SK-N-SH (cell line): ENCODE data around the gene UBE3B. TPM values are rescaled to one million over a fixed set of nuclear protein-coding genes. Genes with fewer than 3 reads are reported as not detected.

Experiments used
- CTCF ChIA-PET: fragments of 300-600, 350-600 bp; formaldehyde crosslinking; extraction: SDS; loops from one replicate; lab custom pipeline; 2021; lab: Yijun Ruan, JAX
- POLR2A ChIA-PET: fragments of 350-600 bp; sonication (Branson Sonifier 250); formaldehyde crosslinking; extraction: SDS; loops from one replicate; lab custom pipeline; 2020; ENCODE audit warnings: antibody characterized with exemption, inconsistent platforms; lab: Yijun Ruan, JAX
- DNase-seq: peaks from one replicate; pipeline ENCODE4 v3.0.0; 2012
- H2AFZ ChIP-seq: fragments of 200-600 bp; sonication (generic); 2 replicates; pipeline ENCODE4 v1.8.1; 2016; ENCODE audit warnings: antibody characterized with exemption, mild to moderate bottlenecking, low read depth
- H3F3A ChIP-seq: fragments of 200-600 bp; sonication (generic); replicated peaks from 2 replicates; pipeline ENCODE3; 2016; ENCODE audit warnings: antibody characterized with exemption, mild to moderate bottlenecking; ENCODE audit not compliant: insufficient read depth
- H3K27ac ChIP-seq, 2 experiments: fragments of 200-500 bp in 1 of 2; fragments of 200-600 bp in 1 of 2; sonication (Bioruptor generic) in 1 of 2; sonication (generic), shearing (Covaris generic) in 1 of 2; 2 replicates each; pipeline versions ENCODE4 v1.5.1 to v1.6.1; 2014 to 2016; ENCODE audit warnings: low read depth in 2 of 2, inconsistent platforms in 1 of 2, low read length in 1 of 2, mild to moderate bottlenecking in 1 of 2, mixed read lengths in 1 of 2
- H3K27me3 ChIP-seq: fragments of 200-600 bp; sonication (generic), shearing (Covaris generic); 2 replicates; pipeline ENCODE4 v1.6.1; 2016; ENCODE audit warnings: mixed run types; ENCODE audit not compliant: insufficient read depth
- H3K36me3 ChIP-seq, 2 experiments: fragments of 200-500 bp in 1 of 2; fragments of 200-600 bp in 1 of 2; sonication (Bioruptor generic) in 1 of 2; sonication (generic) in 1 of 2; replicated peaks in 1 of 2; 2 replicates each; pipeline versions ENCODE3 to v1.5.1; 2014 to 2016; ENCODE audit warnings: low read length in 1 of 2, mild to moderate bottlenecking in 1 of 2; ENCODE audit not compliant: insufficient read depth in 2 of 2, control insufficient read depth in 1 of 2
- H3K4me1 ChIP-seq, 2 experiments: fragments of 200-500 bp in 1 of 2; fragments of 200-600 bp in 1 of 2; sonication (Bioruptor generic) in 1 of 2; sonication (generic), shearing (Covaris generic) in 1 of 2; 2 replicates each; pipeline versions ENCODE4 v1.5.1 to v1.6.1; 2014 to 2016; ENCODE audit warnings: low read depth in 1 of 2, low read length in 1 of 2, mixed run types in 1 of 2; ENCODE audit not compliant: insufficient read depth in 2 of 2, control insufficient read depth in 1 of 2
- H3K4me2 ChIP-seq: fragments of 200-600 bp; sonication (generic), shearing (Covaris generic); 2 replicates; pipeline ENCODE4 v1.6.1; 2017; ENCODE audit warnings: mixed run types
- H3K4me3 ChIP-seq, 2 experiments: fragments of 200-500 bp in 1 of 2; fragments of 200-600 bp in 1 of 2; sonication (Bioruptor generic) in 1 of 2; sonication (generic), shearing (Covaris generic) in 1 of 2; 2 replicates each; pipeline versions ENCODE4 v1.5.1 to v1.8.1; 2014 to 2016; ENCODE audit warnings: low read depth in 2 of 2, inconsistent platforms in 1 of 2, low read length in 1 of 2, mild to moderate bottlenecking in 1 of 2, mixed read lengths in 1 of 2, moderate library complexity in 1 of 2
- H3K79me2 ChIP-seq: fragments of 200-600 bp; sonication (generic); 2 replicates; pipeline ENCODE4 v1.8.1; 2017; ENCODE audit warnings: mild to moderate bottlenecking; ENCODE audit not compliant: insufficient read depth
- H3K9ac ChIP-seq: fragments of 200-600 bp; sonication (generic); 2 replicates; pipeline ENCODE4 v1.6.1; 2017; ENCODE audit warnings: mixed run types
- H3K9me2 ChIP-seq: fragments of 200-600 bp; sonication (generic); 2 replicates; pipeline ENCODE4 v1.6.1; 2017; ENCODE audit warnings: mixed run types
- H3K9me3 ChIP-seq: fragments of 200-600 bp; sonication (generic); 2 replicates; pipeline ENCODE4 v1.6.1; 2017; ENCODE audit warnings: mixed run types, mild to moderate bottlenecking, moderate library complexity
- H4K20me1 ChIP-seq: fragments of 200-600 bp; sonication (generic); 2 replicates; pipeline ENCODE4 v1.6.1; 2017; ENCODE audit warnings: mild to moderate bottlenecking, mixed run types; ENCODE audit not compliant: insufficient read depth
- FOXJ3 ChIP-seq: sonication (generic); formaldehyde crosslinking; IDR thresholded peaks from 2 replicates; pipeline ENCODE4 v1.5.1; 2020; ENCODE audit warnings: mild to moderate bottlenecking, missing genetic modification reagents
- IRF3 ChIP-seq: fragments of 150-350 bp; IDR thresholded peaks from 2 replicates; pipeline ENCODE4 v1.6.1; 2016; ENCODE audit warnings: mild to moderate bottlenecking, low read depth, low read length
- NFIC ChIP-seq: IDR thresholded peaks from 2 replicates; pipeline ENCODE4 v1.4.0; 2012; ENCODE audit warnings: borderline replicate concordance
- NRF1 ChIP-seq: IDR thresholded peaks from 2 replicates; pipeline ENCODE4 v1.6.1; 2012; ENCODE audit warnings: low read depth, mild to moderate bottlenecking, low read length
- PBX3 ChIP-seq: IDR thresholded peaks from 2 replicates; pipeline ENCODE4; 2012
- POLR2AphosphoS5 ChIP-seq: IDR thresholded peaks from 2 replicates; pipeline ENCODE4 v1.6.1; 2012; ENCODE audit warnings: low read depth, low read length
- RCOR1 ChIP-seq: fragments of 150-350 bp; IDR thresholded peaks from 2 replicates; pipeline ENCODE4 v1.6.1; 2017; ENCODE audit warnings: antibody characterized with exemption, low read length
- REST ChIP-seq: IDR thresholded peaks from 2 replicates; pipeline ENCODE4 v1.6.1; 2012; ENCODE audit warnings: mild to moderate bottlenecking, low read depth, low read length, moderate library complexity
- TAF1 ChIP-seq: IDR thresholded peaks from 2 replicates; pipeline ENCODE4 v1.6.1; 2012; ENCODE audit warnings: low read depth, mild to moderate bottlenecking, low read length, moderate library complexity, borderline replicate concordance
- USF1 ChIP-seq: IDR thresholded peaks from 2 replicates; pipeline ENCODE4 v1.4.0; 2012; ENCODE audit warnings: low read depth, borderline replicate concordance
- USF2 ChIP-seq: fragments of 150-350 bp; IDR thresholded peaks from 2 replicates; pipeline ENCODE4 v1.6.1; 2017; ENCODE audit warnings: antibody characterized with exemption, low read length, low read depth, borderline replicate concordance
- WGBS: methylation state at CpG from one replicate; pipeline ENCODE4 v1.1.6; 2017; ENCODE audit warnings: low lambda C conversion rate; 5-methylcytosine and 5-hydroxymethylcytosine counted together
- polyA plus RNA-seq, 3 experiments: library from polyadenylated mRNA; depleted of rRNA; stranded (reverse); fragments of >200 nt; gene quantifications; 2 replicates each; pipeline ENCODE4 v1.2.3, GENCODE V29; 2012

UBE3B gene
- polyA plus RNA-seq, 1 of the 3 experiments (the other 2 are of a cell fraction), result 28.6 TPM

- peaks cover 36 to 59% of the 10 kb centered on the region in 2 experiments for H3K36me3 ChIP-seq
- POLR2A ChIA-PET, result no interaction called here
Measured at GRCh38 chr12:109458771-109459208, 18.6 kb upstream of the UBE3B start.

GRCh38 chr12:109459247-109459646, 18.2 kb upstream of the UBE3B start:
- H3K4me2 ChIP-seq, result no peak overlapping the region
- CTCF ChIA-PET, result interaction anchor here (1.7 to 2.4 kb wide), 2 partner anchors 31 to 386 kb away, joined by 5 to 6 read pairs; no protein-coding TSS in a partner anchor
- H3K9ac ChIP-seq, result no peak overlapping the region

More at GRCh38 chr12:109458771-109459208, 18.6 kb upstream of the UBE3B start:
- no peak for DNase-seq
- WGBS, result 80% methylated on average over 6 of the region's 6 CpGs
- no peak overlapping the region for H3K9ac ChIP-seq
- TF ChIP-seq USF2, result no peak
- no peak for TF ChIP-seq RCOR1
- CTCF ChIA-PET, result interaction anchor here (0.9 to 2.4 kb wide), 3 partner anchors 22 to 386 kb away, joined by 3 to 6 read pairs (median 5); no protein-coding TSS in a partner anchor
- no peak overlapping the region for H3K4me3 ChIP-seq
- peaks cover 26% of the 10 kb centered on the region for H3F3A ChIP-seq
- H3K27ac ChIP-seq, result peak overlapping the region in 1 of 2 experiments; percentile 42; a peak in 2 of 4 replicates
- H3K4me1 ChIP-seq, result peaks cover 35 to 36% of the 10 kb centered on the region in 2 experiments
- H3K9me3 ChIP-seq, result no peaks in the 10 kb centered on the region
- peaks cover 82% of the 10 kb centered on the region for H3K79me2 ChIP-seq
- no peak overlapping the region for H2AFZ ChIP-seq
- no peak overlapping the region; the same call in 1 of the 2 replicates for H3K4me2 ChIP-seq
- H3K27me3 ChIP-seq, result no peaks in the 10 kb centered on the region
- H3K9me2 ChIP-seq, result no peaks in the 10 kb centered on the region
- 0 out of 2 replicates have a peak, but pooled peaks cover 3% of the 10 kb centered on the region for H4K20me1 ChIP-seq

More at GRCh38 chr12:109459247-109459646, 18.2 kb upstream of the UBE3B start:
- H2AFZ ChIP-seq, result no peak overlapping the region
- peaks cover 31 to 55% of the 10 kb centered on the region in 2 experiments for H3K36me3 ChIP-seq
- peaks cover 82% of the 10 kb centered on the region for H3K79me2 ChIP-seq
- no peak for TF ChIP-seq USF1
- no peak for TF ChIP-seq REST
- no peak for TF ChIP-seq TAF1
- no peak for TF ChIP-seq PBX3
- no peak for TF ChIP-seq NRF1
- no peak for TF ChIP-seq POLR2AphosphoS5
- TF ChIP-seq IRF3, result no peak
- TF ChIP-seq NFIC, result no peak
- no peak for TF ChIP-seq FOXJ3
- no peak for TF ChIP-seq RCOR1
- TF ChIP-seq, all 33 proteins: peak for 0
- no peaks in the 10 kb centered on the region for H3K9me2 ChIP-seq
- no peak for DNase-seq
- H3K9me3 ChIP-seq, result no peaks in the 10 kb centered on the region
- H3K4me1 ChIP-seq, result peaks cover 39 to 40% of the 10 kb centered on the region in 2 experiments
- no peak overlapping the region for H3K4me3 ChIP-seq
- POLR2A ChIA-PET, result no interaction called here
- H4K20me1 ChIP-seq, result 0 out of 2 replicates have a peak, but pooled peaks cover under 1% of the 10 kb centered on the region
- H3K27ac ChIP-seq, result peak overlapping the region in 1 of 2 experiments; percentile 42; a peak in 3 of 4 replicates
- 91% methylated on average over 6 of the region's 6 CpGs for WGBS
- no peaks in the 10 kb centered on the region for H3K27me3 ChIP-seq
- peaks cover 30% of the 10 kb centered on the region for H3F3A ChIP-seq
